SK-N-SH (cell line): Measurements from ENCODE around the gene DGCR2. TPM values are rescaled to one million over a fixed set of nuclear protein-coding genes. Genes with fewer than 3 reads are reported as not detected.

Source experiments
- CTCF ChIA-PET: fragments of 300-600, 350-600 bp; formaldehyde crosslinking; extraction: SDS; loops from one replicate; lab custom pipeline; 2021; lab: Yijun Ruan, JAX
- POLR2A ChIA-PET: fragments of 350-600 bp; sonication (Branson Sonifier 250); formaldehyde crosslinking; extraction: SDS; loops from one replicate; lab custom pipeline; 2020; ENCODE audit warnings: antibody characterized with exemption, inconsistent platforms; lab: Yijun Ruan, JAX
- DNase-seq: peaks from one replicate; pipeline ENCODE4 v3.0.0; 2012
- H2AFZ ChIP-seq: fragments of 200-600 bp; sonication (generic); 2 replicates; pipeline ENCODE4 v1.8.1; 2016; ENCODE audit warnings: antibody characterized with exemption, mild to moderate bottlenecking, low read depth
- H3F3A ChIP-seq: fragments of 200-600 bp; sonication (generic); replicated peaks from 2 replicates; pipeline ENCODE3; 2016; ENCODE audit warnings: antibody characterized with exemption, mild to moderate bottlenecking; ENCODE audit not compliant: insufficient read depth
- H3K27ac ChIP-seq, 2 experiments: fragments of 200-500 bp in 1 of 2; fragments of 200-600 bp in 1 of 2; sonication (Bioruptor generic) in 1 of 2; sonication (generic), shearing (Covaris generic) in 1 of 2; 2 replicates each; pipeline versions ENCODE4 v1.5.1 to v1.6.1; 2014 to 2016; ENCODE audit warnings: low read depth in 2 of 2, inconsistent platforms in 1 of 2, low read length in 1 of 2, mild to moderate bottlenecking in 1 of 2, mixed read lengths in 1 of 2
- H3K27me3 ChIP-seq: fragments of 200-600 bp; sonication (generic), shearing (Covaris generic); 2 replicates; pipeline ENCODE4 v1.6.1; 2016; ENCODE audit warnings: mixed run types; ENCODE audit not compliant: insufficient read depth
- H3K36me3 ChIP-seq, 2 experiments: fragments of 200-500 bp in 1 of 2; fragments of 200-600 bp in 1 of 2; sonication (Bioruptor generic) in 1 of 2; sonication (generic) in 1 of 2; replicated peaks in 1 of 2; 2 replicates each; pipeline versions ENCODE3 to v1.5.1; 2014 to 2016; ENCODE audit warnings: low read length in 1 of 2, mild to moderate bottlenecking in 1 of 2; ENCODE audit not compliant: insufficient read depth in 2 of 2, control insufficient read depth in 1 of 2
- H3K4me1 ChIP-seq, 2 experiments: fragments of 200-500 bp in 1 of 2; fragments of 200-600 bp in 1 of 2; sonication (Bioruptor generic) in 1 of 2; sonication (generic), shearing (Covaris generic) in 1 of 2; 2 replicates each; pipeline versions ENCODE4 v1.5.1 to v1.6.1; 2014 to 2016; ENCODE audit warnings: low read depth in 1 of 2, low read length in 1 of 2, mixed run types in 1 of 2; ENCODE audit not compliant: insufficient read depth in 2 of 2, control insufficient read depth in 1 of 2
- H3K4me2 ChIP-seq: fragments of 200-600 bp; sonication (generic), shearing (Covaris generic); 2 replicates; pipeline ENCODE4 v1.6.1; 2017; ENCODE audit warnings: mixed run types
- H3K4me3 ChIP-seq, 2 experiments: fragments of 200-500 bp in 1 of 2; fragments of 200-600 bp in 1 of 2; sonication (Bioruptor generic) in 1 of 2; sonication (generic), shearing (Covaris generic) in 1 of 2; 2 replicates each; pipeline versions ENCODE4 v1.5.1 to v1.8.1; 2014 to 2016; ENCODE audit warnings: low read depth in 2 of 2, inconsistent platforms in 1 of 2, low read length in 1 of 2, mild to moderate bottlenecking in 1 of 2, mixed read lengths in 1 of 2, moderate library complexity in 1 of 2
- H3K79me2 ChIP-seq: fragments of 200-600 bp; sonication (generic); 2 replicates; pipeline ENCODE4 v1.8.1; 2017; ENCODE audit warnings: mild to moderate bottlenecking; ENCODE audit not compliant: insufficient read depth
- H3K9ac ChIP-seq: fragments of 200-600 bp; sonication (generic); 2 replicates; pipeline ENCODE4 v1.6.1; 2017; ENCODE audit warnings: mixed run types
- H3K9me2 ChIP-seq: fragments of 200-600 bp; sonication (generic); 2 replicates; pipeline ENCODE4 v1.6.1; 2017; ENCODE audit warnings: mixed run types
- H3K9me3 ChIP-seq: fragments of 200-600 bp; sonication (generic); 2 replicates; pipeline ENCODE4 v1.6.1; 2017; ENCODE audit warnings: mixed run types, mild to moderate bottlenecking, moderate library complexity
- H4K20me1 ChIP-seq: fragments of 200-600 bp; sonication (generic); 2 replicates; pipeline ENCODE4 v1.6.1; 2017; ENCODE audit warnings: mild to moderate bottlenecking, mixed run types; ENCODE audit not compliant: insufficient read depth
- EZH2phosphoT487 ChIP-seq: fragments of 200-600 bp; sonication (generic); IDR thresholded peaks from 2 replicates; pipeline ENCODE4 v1.6.1; 2017; ENCODE audit warnings: low read depth, mixed run types, mild to moderate bottlenecking, antibody characterized with exemption, moderate library complexity, borderline replicate concordance
- FOSL2 ChIP-seq: IDR thresholded peaks from 2 replicates; pipeline ENCODE4 v1.4.0; 2012; ENCODE audit warnings: low read depth, mild to moderate bottlenecking, moderate library complexity, borderline replicate concordance
- FOXJ3 ChIP-seq: sonication (generic); formaldehyde crosslinking; IDR thresholded peaks from 2 replicates; pipeline ENCODE4 v1.5.1; 2020; ENCODE audit warnings: mild to moderate bottlenecking, missing genetic modification reagents
- FOXM1 ChIP-seq: IDR thresholded peaks from 2 replicates; pipeline ENCODE4 v1.4.0; 2012; ENCODE audit warnings: low read depth, mild to moderate bottlenecking
- MEF2A ChIP-seq: IDR thresholded peaks from 2 replicates; pipeline ENCODE4 v1.4.0; 2012; ENCODE audit warnings: low read depth, borderline replicate concordance
- NRF1 ChIP-seq: IDR thresholded peaks from 2 replicates; pipeline ENCODE4 v1.6.1; 2012; ENCODE audit warnings: low read depth, mild to moderate bottlenecking, low read length
- PBX3 ChIP-seq: IDR thresholded peaks from 2 replicates; pipeline ENCODE4; 2012
- POLR2AphosphoS5 ChIP-seq: IDR thresholded peaks from 2 replicates; pipeline ENCODE4 v1.6.1; 2012; ENCODE audit warnings: low read depth, low read length
- RAD21 ChIP-seq: IDR thresholded peaks from 2 replicates; pipeline ENCODE4 v1.6.1; 2012; ENCODE audit warnings: mild to moderate bottlenecking, low read length
- RFX5 ChIP-seq: IDR thresholded peaks from 2 replicates; pipeline ENCODE4 v1.6.1; 2012; ENCODE audit warnings: mild to moderate bottlenecking, improper control_type of control experiment, low read length
- RXRA ChIP-seq: IDR thresholded peaks from 2 replicates; pipeline ENCODE4 v1.4.0; 2012; ENCODE audit warnings: low read depth, mild to moderate bottlenecking, borderline replicate concordance
- TAF1 ChIP-seq: IDR thresholded peaks from 2 replicates; pipeline ENCODE4 v1.6.1; 2012; ENCODE audit warnings: low read depth, mild to moderate bottlenecking, low read length, moderate library complexity, borderline replicate concordance
- TCF12 ChIP-seq: IDR thresholded peaks from 2 replicates; pipeline ENCODE4 v1.4.0; 2012
- TEAD4 ChIP-seq: IDR thresholded peaks from 2 replicates; pipeline ENCODE4 v1.4.0; 2012; ENCODE audit warnings: mild to moderate bottlenecking, borderline replicate concordance; ENCODE audit not compliant: insufficient read depth
- YY1 ChIP-seq: IDR thresholded peaks from 2 replicates; pipeline ENCODE4 v1.4.0; 2012; ENCODE audit warnings: low read depth, mild to moderate bottlenecking
- ZBTB33 ChIP-seq: IDR thresholded peaks from 2 replicates; pipeline ENCODE4 v1.4.0; 2012; ENCODE audit warnings: low read depth, borderline replicate concordance
- WGBS: methylation state at CpG from one replicate; pipeline ENCODE4 v1.1.6; 2017; ENCODE audit warnings: low lambda C conversion rate; 5-methylcytosine and 5-hydroxymethylcytosine counted together
- polyA plus RNA-seq, 3 experiments: library from polyadenylated mRNA; depleted of rRNA; stranded (reverse); fragments of >200 nt; gene quantifications; 2 replicates each; pipeline ENCODE4 v1.2.3, GENCODE V29; 2012

Gene DGCR2
- polyA plus RNA-seq, 1 of the 3 experiments (the other 2 are of a cell fraction): 30.4 TPM

DNA sequence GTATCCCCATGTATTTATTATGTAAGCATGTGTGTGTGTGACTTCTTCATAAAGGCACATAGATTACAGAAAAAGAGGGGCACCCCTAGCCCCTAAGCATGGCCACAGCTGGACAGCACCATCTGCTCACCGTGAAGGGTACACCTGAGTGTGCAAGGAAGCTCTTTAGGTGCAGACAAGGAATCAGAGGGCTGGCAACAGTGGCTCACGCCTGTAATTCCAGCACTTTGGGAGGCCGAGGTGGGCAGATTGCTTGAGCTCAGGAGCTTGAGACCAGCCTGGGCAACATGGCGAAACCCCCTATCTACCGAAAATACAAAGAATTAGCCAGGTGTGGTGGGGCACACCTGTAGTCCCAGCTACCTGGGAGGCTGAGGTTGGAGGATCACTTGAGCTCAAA lies 56.3 kb downstream of the DGCR2 start:
- ChIA-PET POLR2A (no interaction called here), CTCF (interaction anchor here (0.7 to 1.6 kb wide), 2 partner anchors 19 to 22 kb away, joined by 3 read pairs; no protein-coding TSS in a partner anchor)
- no peak overlapping the region for H3K9ac ChIP-seq
- H3K79me2 ChIP-seq: peaks cover 4% of the 10 kb centered on the region; the same call in 1 of the 2 replicates
- no peaks in the 10 kb centered on the region for H3K27me3 ChIP-seq
- TF ChIP-seq EZH2phosphoT487 (no peak), POLR2AphosphoS5 (no peak), NRF1 (no peak), MEF2A (no peak), RXRA (no peak), PBX3 (no peak), FOXJ3 (no peak), RAD21 (no peak), FOSL2 (no peak), TEAD4 (no peak), TCF12 (no peak), RFX5 (no peak), YY1 (no peak), TAF1 (no peak), FOXM1 (no peak), ZBTB33 (no peak)
- H2AFZ ChIP-seq: no peak overlapping the region
- H3K4me2 ChIP-seq: no peak overlapping the region
- WGBS: 82% methylated on average over 4 of the region's 5 CpGs
- peaks cover 15% of the 10 kb centered on the region for H4K20me1 ChIP-seq
- H3K9me3 ChIP-seq: no peaks in the 10 kb centered on the region
- peaks cover 3 to 5% of the 10 kb centered on the region in 2 experiments; a peak in 1 of 4 replicates for H3K4me1 ChIP-seq
- H3F3A ChIP-seq: peaks cover 3% of the 10 kb centered on the region
- H3K27ac ChIP-seq: no peak overlapping the region
- H3K4me3 ChIP-seq: no peak overlapping the region
- peaks cover 5 to 33% of the 10 kb centered on the region in 2 experiments for H3K36me3 ChIP-seq
- DNase-seq: no peak
- no peaks in the 10 kb centered on the region for H3K9me2 ChIP-seq
